ENCODE measurements around the gene SIRT4. TPM values are rescaled to one million over a fixed set of nuclear protein-coding genes. Genes with fewer than 3 reads are reported as not detected.

SIRT4 gene
- total RNA-seq, 1 experiment from 2014 or later, result 1.9 TPM

DNA sequence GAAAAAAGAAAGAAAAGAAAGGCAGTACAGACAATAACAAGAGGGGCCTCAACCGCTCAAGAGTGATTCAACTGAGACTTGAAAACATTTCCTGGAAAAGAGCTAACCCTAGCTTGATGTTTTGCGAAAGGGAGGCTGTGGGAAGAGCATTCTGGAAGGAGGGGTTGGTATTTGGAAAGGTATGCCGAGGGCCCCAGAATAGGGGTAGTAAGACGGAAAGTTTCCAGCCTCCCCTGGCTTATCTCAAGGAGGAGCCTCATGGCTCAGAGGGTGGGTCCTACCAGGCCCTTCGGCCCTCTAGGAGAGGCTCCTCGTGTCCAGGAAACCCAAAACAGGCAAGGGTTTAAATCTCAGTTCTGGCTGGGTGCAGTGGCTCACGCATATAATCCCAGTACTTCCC is 18.8 kb upstream of the SIRT4 start:
- CTCF ChIA-PET, result no interaction called here

DNA sequence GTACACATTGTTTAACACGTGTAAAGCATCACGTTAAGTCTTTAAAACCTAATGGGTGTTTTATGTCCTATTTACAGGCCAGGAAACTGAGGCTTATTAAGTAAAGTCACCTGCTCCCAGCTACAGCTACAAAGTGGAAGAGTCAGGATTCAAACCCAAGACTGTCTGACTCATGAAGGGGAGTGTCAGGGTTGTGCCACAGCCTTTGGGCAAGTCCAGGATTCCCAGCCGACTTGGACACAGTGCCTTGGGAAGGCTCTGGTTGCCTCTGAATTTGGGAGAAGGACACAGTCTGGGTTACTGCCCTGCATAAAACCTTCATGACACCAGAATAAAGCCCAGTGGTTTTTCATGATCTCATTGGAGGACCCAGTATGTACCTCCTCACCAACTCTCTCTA is 17.7 kb upstream of the SIRT4 start:
- no peaks in the 10 kb centered on the region for H3K79me2 ChIP-seq (ENCODE audit: low read length)
- H3K9me2 ChIP-seq (replicated peaks; ENCODE audit: low read length), result no peaks in the 10 kb centered on the region
- intact Hi-C loops (cut with micrococcal nuclease), result no loop called here
- ATAC-seq, result 0 out of 2 replicates have a peak, but pooled peaks have one; percentile 33
- ChIA-PET POLR2A (ENCODE audit: unreplicated experiment) (no interaction called here), CTCF (no interaction called here)
- no peaks in the 10 kb centered on the region for H4K20me1 ChIP-seq (ENCODE audit: low read length)
- H3K4me1 ChIP-seq (ENCODE audit: insufficient read depth, low read length), result peaks cover 11% of the 10 kb centered on the region
- H3K9me3 ChIP-seq (ENCODE audit: low read length), result no peaks in the 10 kb centered on the region
- no peak overlapping the region for H3K9ac ChIP-seq (ENCODE audit: low read length)
- no peaks in the 10 kb centered on the region for H3F3A ChIP-seq (ENCODE audit: low read length, unreplicated experiment)
- H3K27ac ChIP-seq (ENCODE audit: low read length), result no peak overlapping the region
- H3K27me3 ChIP-seq (ENCODE audit: low read length), result no peaks in the 10 kb centered on the region
- no peaks in the 10 kb centered on the region for H3K36me3 ChIP-seq (ENCODE audit: low read depth, low read length)
- H3K4me3 ChIP-seq (ENCODE audit: low read length), result no peak overlapping the region
- no peak overlapping the region for H2AFZ ChIP-seq (ENCODE audit: low read length)
- no peak for TF ChIP-seq EZH2phosphoT487 (IDR thresholded peaks at IDR 0.05; ENCODE audit: borderline replicate concordance, low read length)
- TF ChIP-seq, protein P1, sequence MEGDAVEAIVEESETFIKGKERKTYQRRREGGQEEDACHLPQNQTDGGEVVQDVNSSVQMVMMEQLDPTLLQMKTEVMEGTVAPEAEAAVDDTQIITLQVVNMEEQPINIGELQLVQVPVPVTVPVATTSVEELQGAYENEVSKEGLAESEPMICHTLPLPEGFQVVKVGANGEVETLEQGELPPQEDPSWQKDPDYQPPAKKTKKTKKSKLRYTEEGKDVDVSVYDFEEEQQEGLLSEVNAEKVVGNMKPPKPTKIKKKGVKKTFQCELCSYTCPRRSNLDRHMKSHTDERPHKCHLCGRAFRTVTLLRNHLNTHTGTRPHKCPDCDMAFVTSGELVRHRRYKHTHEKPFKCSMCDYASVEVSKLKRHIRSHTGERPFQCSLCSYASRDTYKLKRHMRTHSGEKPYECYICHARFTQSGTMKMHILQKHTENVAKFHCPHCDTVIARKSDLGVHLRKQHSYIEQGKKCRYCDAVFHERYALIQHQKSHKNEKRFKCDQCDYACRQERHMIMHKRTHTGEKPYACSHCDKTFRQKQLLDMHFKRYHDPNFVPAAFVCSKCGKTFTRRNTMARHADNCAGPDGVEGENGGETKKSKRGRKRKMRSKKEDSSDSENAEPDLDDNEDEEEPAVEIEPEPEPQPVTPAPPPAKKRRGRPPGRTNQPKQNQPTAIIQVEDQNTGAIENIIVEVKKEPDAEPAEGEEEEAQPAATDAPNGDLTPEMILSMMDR (conservative IDR thresholded peaks at IDR 0.05; ENCODE audit: low read depth, low read length), result no peak
- TF ChIP-seq EZH2 (IDR thresholded peaks at IDR 0.05; ENCODE audit: low read length, unreplicated experiment), result no peak
- no peak for DNase-seq
- BruUV-seq (replicated peaks), result no TSS peak
- H3K4me2 ChIP-seq (ENCODE audit: low read length), result no peak overlapping the region

More for the DNA sequence above, 18.8 kb upstream of the SIRT4 start:
- no peaks in the 10 kb centered on the region for H4K20me1 ChIP-seq (ENCODE audit: low read length)
- TF ChIP-seq, protein P1 (conservative IDR thresholded peaks at IDR 0.05; ENCODE audit: low read depth, low read length), result no peak
- no peak for TF ChIP-seq EZH2 (IDR thresholded peaks at IDR 0.05; ENCODE audit: low read length, unreplicated experiment)
- TF ChIP-seq EZH2phosphoT487 (IDR thresholded peaks at IDR 0.05; ENCODE audit: borderline replicate concordance, low read length), result no peak
- ATAC-seq (no peak), DNase-seq (no peak)
- H3K4me1 ChIP-seq (ENCODE audit: insufficient read depth, low read length), result peaks cover 11% of the 10 kb centered on the region
- no TSS peak for BruUV-seq (replicated peaks)
- no peaks in the 10 kb centered on the region for H3K36me3 ChIP-seq (ENCODE audit: low read depth, low read length)
- no peaks in the 10 kb centered on the region for H3K9me2 ChIP-seq (replicated peaks; ENCODE audit: low read length)
- no peaks in the 10 kb centered on the region for H3K79me2 ChIP-seq (ENCODE audit: low read length)
- H3K27me3 ChIP-seq (ENCODE audit: low read length), result no peaks in the 10 kb centered on the region
- no peak overlapping the region for H3K9ac ChIP-seq (ENCODE audit: low read length)
- POLR2A ChIA-PET (ENCODE audit: unreplicated experiment), result no interaction called here
- no peaks in the 10 kb centered on the region for H3K9me3 ChIP-seq (ENCODE audit: low read length)
- no peaks in the 10 kb centered on the region for H3F3A ChIP-seq (ENCODE audit: low read length, unreplicated experiment)
- H2AFZ ChIP-seq (ENCODE audit: low read length), result no peak overlapping the region
- no peak overlapping the region for H3K4me3 ChIP-seq (ENCODE audit: low read length)
- no peak overlapping the region for H3K27ac ChIP-seq (ENCODE audit: low read length)
- intact Hi-C loops (cut with micrococcal nuclease), result no loop called here
- no peak overlapping the region for H3K4me2 ChIP-seq (ENCODE audit: low read length)

- H2AFZ ChIP-seq (ENCODE audit: low read length), result peak overlapping the region; percentile 56
- H3K4me2 ChIP-seq (ENCODE audit: low read length), result peak overlapping the region; percentile 65
Observed at GRCh38 chr12:120286768-120287490, 15.2 kb upstream of the SIRT4 start.

More at GRCh38 chr12:120286768-120287490, 15.2 kb upstream of the SIRT4 start:
- TF ChIP-seq EZH2phosphoT487 (IDR thresholded peaks at IDR 0.05; ENCODE audit: borderline replicate concordance, low read length) (no peak), EZH2 (IDR thresholded peaks at IDR 0.05; ENCODE audit: low read length, unreplicated experiment) (no peak)
- TF ChIP-seq, protein P1 (conservative IDR thresholded peaks at IDR 0.05; ENCODE audit: low read depth, low read length), result no peak
- intact Hi-C loops (cut with micrococcal nuclease), result no loop called here
- DNase-seq (peak; percentile 79), ATAC-seq (no peak)
- H3K9me2 ChIP-seq (replicated peaks; ENCODE audit: low read length), result no peaks in the 10 kb centered on the region
- no TSS peak for BruUV-seq (replicated peaks)
- peaks cover 10% of the 10 kb centered on the region for H3F3A ChIP-seq (ENCODE audit: low read length, unreplicated experiment)
- no peak overlapping the region for H3K27ac ChIP-seq (ENCODE audit: low read length)
- POLR2A ChIA-PET (ENCODE audit: unreplicated experiment), result interaction anchor here (0.5 kb wide), 1 partner anchor 52 kb away, joined by 4 read pairs; no protein-coding TSS in a partner anchor
- peaks cover 18% of the 10 kb centered on the region for H3K4me1 ChIP-seq (ENCODE audit: insufficient read depth, low read length)
- no peak overlapping the region for H3K9ac ChIP-seq (ENCODE audit: low read length)
- CTCF ChIA-PET, result interaction anchor here (0.6 kb wide), 2 partner anchors 78 to 89 kb away, joined by 3 read pairs; no protein-coding TSS in a partner anchor
- no peaks in the 10 kb centered on the region for H4K20me1 ChIP-seq (ENCODE audit: low read length)
- H3K79me2 ChIP-seq (ENCODE audit: low read length), result no peaks in the 10 kb centered on the region
- H3K9me3 ChIP-seq (ENCODE audit: low read length), result no peaks in the 10 kb centered on the region
- H3K36me3 ChIP-seq (ENCODE audit: low read depth, low read length), result no peaks in the 10 kb centered on the region
- H3K4me3 ChIP-seq (ENCODE audit: low read length), result peak overlapping the region; percentile 27; the same call in 1 of the 2 replicates
- H3K27me3 ChIP-seq (ENCODE audit: low read length), result no peaks in the 10 kb centered on the region

Data from PC-3 (cell line).